HUES48 (cell line): Measurements from ENCODE around the gene HABP4.

ENCODE experiments used
- H3K27ac ChIP-seq: one replicate; pipeline ENCODE4 v1.7.0; 2013; ENCODE audit warnings: low read depth, low read length, inconsistent platforms
- H3K27me3 ChIP-seq: 2 replicates; pipeline ENCODE4 v1.6.1; 2013; ENCODE audit warnings: mild to moderate bottlenecking, low read length; ENCODE audit not compliant: control insufficient read depth, insufficient read depth
- H3K36me3 ChIP-seq: 2 replicates; pipeline ENCODE4 v1.6.1; 2013; ENCODE audit warnings: low read length; ENCODE audit not compliant: control insufficient read depth, insufficient read depth
- H3K4me1 ChIP-seq: 2 replicates; pipeline ENCODE4 v1.6.1; 2013; ENCODE audit warnings: mild to moderate bottlenecking, low read length; ENCODE audit not compliant: control insufficient read depth, insufficient read depth
- H3K4me3 ChIP-seq: 2 replicates; pipeline ENCODE4 v1.5.1; 2013; ENCODE audit warnings: mild to moderate bottlenecking, low read depth, low read length
- H3K9ac ChIP-seq: 2 replicates; pipeline ENCODE4 v1.6.1; 2013; ENCODE audit warnings: mild to moderate bottlenecking, low read depth, low read length, moderate library complexity
- H3K9me3 ChIP-seq: 2 replicates; pipeline ENCODE4 v1.6.1; 2013; ENCODE audit warnings: low read length; ENCODE audit not compliant: control insufficient read depth, insufficient read depth

The HABP4 gene

GRCh38 chr9:96436456-96437126 is 13.4 kb upstream of the HABP4 start:
- no peak overlapping the region for H3K27ac ChIP-seq
- H3K27me3 ChIP-seq, result no peaks in the 10 kb centered on the region
- H3K4me1 ChIP-seq, result no peaks in the 10 kb centered on the region
- H3K9me3 ChIP-seq, result no peaks in the 10 kb centered on the region
- H3K36me3 ChIP-seq, result no peaks in the 10 kb centered on the region
- H3K9ac ChIP-seq, result no peak overlapping the region
- H3K4me3 ChIP-seq, result no peak overlapping the region

- H3K9ac ChIP-seq, result no peak overlapping the region
- H3K27ac ChIP-seq, result no peak overlapping the region
- no peaks in the 10 kb centered on the region for H3K27me3 ChIP-seq
- H3K4me3 ChIP-seq, result no peak overlapping the region
- no peaks in the 10 kb centered on the region for H3K4me1 ChIP-seq
- H3K9me3 ChIP-seq, result no peaks in the 10 kb centered on the region
- H3K36me3 ChIP-seq, result no peaks in the 10 kb centered on the region
Observed at GRCh38 chr9:96437454-96437853, 12.5 kb upstream of the HABP4 start.

GRCh38 chr9:96440671-96441199 is 9.2 kb upstream of the HABP4 start:
- Histone ChIP-seq H3K36me3 (no peaks in the 10 kb centered on the region), H3K27me3 (no peaks in the 10 kb centered on the region), H3K9me3 (no peaks in the 10 kb centered on the region), H3K27ac (no peak overlapping the region), H3K9ac (no peak overlapping the region), H3K4me1 (no peaks in the 10 kb centered on the region), H3K4me3 (no peak overlapping the region)

- Histone ChIP-seq H3K4me1 (no peaks in the 10 kb centered on the region), H3K4me3 (no peak overlapping the region), H3K27me3 (no peaks in the 10 kb centered on the region), H3K36me3 (no peaks in the 10 kb centered on the region), H3K9ac (no peak overlapping the region), H3K27ac (no peak overlapping the region), H3K9me3 (no peaks in the 10 kb centered on the region)
Observed at GRCh38 chr9:96441798-96442445, 8.0 kb upstream of the HABP4 start.

- H3K4me3 ChIP-seq, result no peak overlapping the region
- no peaks in the 10 kb centered on the region for H3K36me3 ChIP-seq
- H3K9me3 ChIP-seq, result no peaks in the 10 kb centered on the region
- H3K9ac ChIP-seq, result no peak overlapping the region
- no peaks in the 10 kb centered on the region for H3K4me1 ChIP-seq
- no peak overlapping the region for H3K27ac ChIP-seq
- H3K27me3 ChIP-seq, result no peaks in the 10 kb centered on the region
Observed at GRCh38 chr9:96442491-96442890, 7.5 kb upstream of the HABP4 start.

- Histone ChIP-seq H3K4me3 (no peak overlapping the region), H3K36me3 (no peaks in the 10 kb centered on the region), H3K27ac (no peak overlapping the region), H3K4me1 (peaks cover 9% of the 10 kb centered on the region; the same call in 1 of the 2 replicates), H3K27me3 (peaks cover 31% of the 10 kb centered on the region), H3K9ac (no peak overlapping the region), H3K9me3 (no peaks in the 10 kb centered on the region)
Observed at GRCh38 chr9:96447406-96447805, 2.6 kb upstream of the HABP4 start.

GRCh38 chr9:96448546-96449170 is 1.3 kb upstream of the HABP4 start:
- Histone ChIP-seq H3K9ac (no peak overlapping the region), H3K27me3 (peaks cover 31% of the 10 kb centered on the region), H3K27ac (no peak overlapping the region), H3K9me3 (no peaks in the 10 kb centered on the region), H3K4me1 (peaks cover 9% of the 10 kb centered on the region; the same call in 1 of the 2 replicates), H3K36me3 (no peaks in the 10 kb centered on the region), H3K4me3 (no peak overlapping the region)

- Histone ChIP-seq H3K4me3 (peak overlapping the region; percentile 67), H3K9me3 (no peaks in the 10 kb centered on the region), H3K36me3 (no peaks in the 10 kb centered on the region), H3K9ac (no peak overlapping the region), H3K27me3 (peaks cover 31% of the 10 kb centered on the region), H3K27ac (no peak overlapping the region), H3K4me1 (peaks cover 9% of the 10 kb centered on the region; the same call in 1 of the 2 replicates)
Observed at GRCh38 chr9:96449523-96449844, 485 bp upstream of the HABP4 start.

GRCh38 chr9:96450613-96451528 is 902 bp downstream of the HABP4 start:
- peak overlapping the region; percentile 67 for H3K4me3 ChIP-seq
- no peaks in the 10 kb centered on the region for H3K36me3 ChIP-seq
- H3K9me3 ChIP-seq, result no peaks in the 10 kb centered on the region
- H3K9ac ChIP-seq, result peak overlapping the region; percentile 24; the same call in 1 of the 2 replicates
- no peak overlapping the region for H3K27ac ChIP-seq
- peaks cover 31% of the 10 kb centered on the region for H3K27me3 ChIP-seq
- H3K4me1 ChIP-seq, result peaks cover 9% of the 10 kb centered on the region; the same call in 1 of the 2 replicates

- H3K9ac ChIP-seq, result no peak overlapping the region
- peaks cover 22% of the 10 kb centered on the region for H3K27me3 ChIP-seq
- no peak overlapping the region for H3K4me3 ChIP-seq
- H3K36me3 ChIP-seq, result no peaks in the 10 kb centered on the region
- H3K9me3 ChIP-seq, result no peaks in the 10 kb centered on the region
- peaks cover 9% of the 10 kb centered on the region; the same call in 1 of the 2 replicates for H3K4me1 ChIP-seq
- H3K27ac ChIP-seq, result no peak overlapping the region
Observed at GRCh38 chr9:96453625-96454024, 3.7 kb downstream of the HABP4 start.
